GM23338 (cell line): ENCODE results near the gene NIPBL.

Experiments
- TF ChIP-seq, protein P1 (sequence below), 2 experiments: fragments of 200-600 bp in 1 of 2; sonication (generic) in 1 of 2; conservative IDR thresholded peaks; 2 replicates each; pipeline versions ENCODE4 v1.5.1 to v1.6.1; 2016 to 2017; ENCODE audit warnings: antibody characterized with exemption in 2 of 2, low read depth in 2 of 2, mild to moderate bottlenecking in 2 of 2, moderate library complexity in 1 of 2
- TF ChIP-seq, protein P2 (sequence below): IDR thresholded peaks from one replicate; pipeline ENCODE4 v1.6.1; 2018; ENCODE audit warnings: antibody characterized with exemption; ENCODE audit not compliant: unreplicated experiment

DNA sequence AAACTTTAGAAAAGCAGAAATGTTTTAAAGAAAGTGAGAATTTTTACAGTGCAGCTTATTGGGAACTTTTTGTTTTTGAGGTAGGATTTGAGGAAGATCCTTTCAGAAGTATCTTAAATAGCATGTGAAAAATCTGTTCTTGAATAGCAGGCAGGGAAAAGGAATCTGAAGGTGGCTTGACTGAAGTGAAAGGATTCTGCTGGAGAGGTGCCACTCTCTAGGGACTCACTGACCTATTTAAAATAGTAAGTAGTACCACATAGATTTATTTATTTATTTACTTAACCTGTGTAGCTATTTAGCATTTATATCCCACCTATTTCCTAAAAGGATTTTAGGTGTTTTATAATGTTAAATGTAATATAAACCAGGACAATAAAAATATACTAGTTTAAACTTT lies 69.1 kb downstream of the NIPBL start:
- TF ChIP-seq, protein P1, sequence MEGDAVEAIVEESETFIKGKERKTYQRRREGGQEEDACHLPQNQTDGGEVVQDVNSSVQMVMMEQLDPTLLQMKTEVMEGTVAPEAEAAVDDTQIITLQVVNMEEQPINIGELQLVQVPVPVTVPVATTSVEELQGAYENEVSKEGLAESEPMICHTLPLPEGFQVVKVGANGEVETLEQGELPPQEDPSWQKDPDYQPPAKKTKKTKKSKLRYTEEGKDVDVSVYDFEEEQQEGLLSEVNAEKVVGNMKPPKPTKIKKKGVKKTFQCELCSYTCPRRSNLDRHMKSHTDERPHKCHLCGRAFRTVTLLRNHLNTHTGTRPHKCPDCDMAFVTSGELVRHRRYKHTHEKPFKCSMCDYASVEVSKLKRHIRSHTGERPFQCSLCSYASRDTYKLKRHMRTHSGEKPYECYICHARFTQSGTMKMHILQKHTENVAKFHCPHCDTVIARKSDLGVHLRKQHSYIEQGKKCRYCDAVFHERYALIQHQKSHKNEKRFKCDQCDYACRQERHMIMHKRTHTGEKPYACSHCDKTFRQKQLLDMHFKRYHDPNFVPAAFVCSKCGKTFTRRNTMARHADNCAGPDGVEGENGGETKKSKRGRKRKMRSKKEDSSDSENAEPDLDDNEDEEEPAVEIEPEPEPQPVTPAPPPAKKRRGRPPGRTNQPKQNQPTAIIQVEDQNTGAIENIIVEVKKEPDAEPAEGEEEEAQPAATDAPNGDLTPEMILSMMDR (conservative IDR thresholded peaks at IDR 0.05; ENCODE audit: low read depth in 2 of 2) = no peak
- TF ChIP-seq, protein P2, sequence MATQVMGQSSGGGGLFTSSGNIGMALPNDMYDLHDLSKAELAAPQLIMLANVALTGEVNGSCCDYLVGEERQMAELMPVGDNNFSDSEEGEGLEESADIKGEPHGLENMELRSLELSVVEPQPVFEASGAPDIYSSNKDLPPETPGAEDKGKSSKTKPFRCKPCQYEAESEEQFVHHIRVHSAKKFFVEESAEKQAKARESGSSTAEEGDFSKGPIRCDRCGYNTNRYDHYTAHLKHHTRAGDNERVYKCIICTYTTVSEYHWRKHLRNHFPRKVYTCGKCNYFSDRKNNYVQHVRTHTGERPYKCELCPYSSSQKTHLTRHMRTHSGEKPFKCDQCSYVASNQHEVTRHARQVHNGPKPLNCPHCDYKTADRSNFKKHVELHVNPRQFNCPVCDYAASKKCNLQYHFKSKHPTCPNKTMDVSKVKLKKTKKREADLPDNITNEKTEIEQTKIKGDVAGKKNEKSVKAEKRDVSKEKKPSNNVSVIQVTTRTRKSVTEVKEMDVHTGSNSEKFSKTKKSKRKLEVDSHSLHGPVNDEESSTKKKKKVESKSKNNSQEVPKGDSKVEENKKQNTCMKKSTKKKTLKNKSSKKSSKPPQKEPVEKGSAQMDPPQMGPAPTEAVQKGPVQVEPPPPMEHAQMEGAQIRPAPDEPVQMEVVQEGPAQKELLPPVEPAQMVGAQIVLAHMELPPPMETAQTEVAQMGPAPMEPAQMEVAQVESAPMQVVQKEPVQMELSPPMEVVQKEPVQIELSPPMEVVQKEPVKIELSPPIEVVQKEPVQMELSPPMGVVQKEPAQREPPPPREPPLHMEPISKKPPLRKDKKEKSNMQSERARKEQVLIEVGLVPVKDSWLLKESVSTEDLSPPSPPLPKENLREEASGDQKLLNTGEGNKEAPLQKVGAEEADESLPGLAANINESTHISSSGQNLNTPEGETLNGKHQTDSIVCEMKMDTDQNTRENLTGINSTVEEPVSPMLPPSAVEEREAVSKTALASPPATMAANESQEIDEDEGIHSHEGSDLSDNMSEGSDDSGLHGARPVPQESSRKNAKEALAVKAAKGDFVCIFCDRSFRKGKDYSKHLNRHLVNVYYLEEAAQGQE = no peak
